Amygdala (tissue), 56 donors: Measurements from ENCODE around the gene EPHX1.

ENCODE experiments used
- DNase-seq, 56 donors: peaks; one replicate each; lab custom pipeline; 2025; lab: John Stamatoyannopoulos, UW

EPHX1 gene

GRCh38 chr1:225857256-225857655 is 47.3 kb downstream of the EPHX1 start:
- DNase-seq, result peak in 19 of 56 donors; percentile 14 to 72 (median 44)

- DNase-seq, result no peak
Observed at GRCh38 chr1:225859151-225859550, 49.2 kb downstream of the EPHX1 start.

GRCh38 chr1:225860107-225860506 is 50.2 kb downstream of the EPHX1 start:
- DNase-seq, result no peak

- DNase-seq, result no peak
Observed at GRCh38 chr1:225860876-225861441, 51.0 kb downstream of the EPHX1 start.

GRCh38 chr1:225861834-225862580 is 52.1 kb downstream of the EPHX1 start:
- DNase-seq, result no peak

- DNase-seq, result no peak
Observed at GRCh38 chr1:225862581-225862950, 52.6 kb downstream of the EPHX1 start.

GRCh38 chr1:225863167-225863566 is 53.2 kb downstream of the EPHX1 start:
- no peak for DNase-seq

GRCh38 chr1:225865514-225865913 is 55.6 kb downstream of the EPHX1 start:
- DNase-seq, result no peak

GRCh38 chr1:225866061-225866837 is 56.3 kb downstream of the EPHX1 start:
- DNase-seq, result no peak

- no peak for DNase-seq
Observed at GRCh38 chr1:225866981-225867380, 57.1 kb downstream of the EPHX1 start.

GRCh38 chr1:225868631-225869330 is 58.9 kb downstream of the EPHX1 start:
- no peak for DNase-seq

GRCh38 chr1:225870911-225871310 is 61.0 kb downstream of the EPHX1 start:
- DNase-seq, result peak in 6 of 56 donors; percentile 16 to 45 (median 28)

GRCh38 chr1:225871359-225872074 is 61.6 kb downstream of the EPHX1 start:
- DNase-seq, result no peak

GRCh38 chr1:225872075-225872430 is 62.1 kb downstream of the EPHX1 start:
- DNase-seq, result no peak

GRCh38 chr1:225873281-225873850 is 63.4 kb downstream of the EPHX1 start:
- DNase-seq, result no peak

GRCh38 chr1:225874431-225874830 is 64.5 kb downstream of the EPHX1 start:
- no peak for DNase-seq

- DNase-seq, result no peak
Observed at GRCh38 chr1:225875044-225875815, 65.3 kb downstream of the EPHX1 start.

- DNase-seq, result peak in 1 of 56 donors; percentile 64
Observed at GRCh38 chr1:225876900-225877510, 67.1 kb downstream of the EPHX1 start.

GRCh38 chr1:225877580-225877979 is 67.7 kb downstream of the EPHX1 start:
- DNase-seq, result peak; percentile 32 to 96 (median 82)
